Measurements from ENCODE around the gene UBA3.

- TF ChIP-seq CTCF (IDR thresholded peaks at IDR 0.05; ENCODE audit: low read depth, low read length, poor library complexity, severe bottlenecking) (no peak), EZH2phosphoT487 (IDR thresholded peaks at IDR 0.05; ENCODE audit: borderline replicate concordance, low read length) (no peak)
Observed at GRCh38 chr3:69126999-69127398, 46.8 kb upstream of the UBA3 start.
